ENCODE measurements around the gene CHIA. TPM values are rescaled to one million over a fixed set of nuclear protein-coding genes. Genes with fewer than 3 reads are reported as not detected.

CHIA gene
- total and polyA plus RNA-seq, 9 of the 15 experiments (the other 6 are each of a cell fraction or from before 2014, with no cell fraction given) = not detected

DNA sequence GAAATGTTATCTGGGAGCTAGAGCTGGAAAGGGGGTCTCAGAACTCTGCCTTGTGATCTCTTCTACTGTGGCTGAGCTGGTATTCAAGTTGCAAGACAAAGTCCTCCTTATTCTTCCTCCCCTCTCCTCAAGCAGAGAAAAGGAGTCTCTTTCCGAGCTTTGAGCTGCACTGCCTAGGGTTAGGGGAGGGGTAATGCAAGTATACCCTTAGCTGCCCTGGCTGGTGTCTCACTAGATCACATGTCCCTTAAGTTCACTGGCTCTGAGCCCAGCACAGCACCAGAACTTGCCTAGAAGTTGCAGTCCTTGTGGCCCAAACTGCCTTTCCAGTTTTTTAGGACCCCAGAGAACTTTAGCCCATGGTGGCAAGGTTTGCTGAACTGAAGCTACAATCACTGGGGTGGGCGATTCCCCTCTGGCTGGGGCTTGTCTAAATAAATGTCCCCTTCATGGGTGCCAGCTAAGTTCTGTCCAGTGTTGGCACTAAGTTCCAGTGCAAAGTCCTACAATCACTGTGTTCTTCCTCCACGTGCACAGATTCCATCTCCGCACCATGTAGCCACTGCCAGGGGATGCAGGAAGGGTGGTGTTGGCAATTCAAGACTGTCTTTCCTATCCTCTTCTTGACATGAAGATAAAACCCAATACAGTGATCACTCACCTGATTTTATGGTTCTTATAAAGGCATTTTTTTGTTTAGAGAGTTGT lies 22.7 kb upstream of the CHIA start (continued):
- no peak for TF ChIP-seq RAD21 (CRISPR knock-in tag; conservative IDR thresholded peaks at IDR 0.05 in 1 of 2, IDR thresholded peaks at IDR 0.05 in 1 of 2)
- TF ChIP-seq MAFG (tag; conservative IDR thresholded peaks at IDR 0.05) = no peak

DNA sequence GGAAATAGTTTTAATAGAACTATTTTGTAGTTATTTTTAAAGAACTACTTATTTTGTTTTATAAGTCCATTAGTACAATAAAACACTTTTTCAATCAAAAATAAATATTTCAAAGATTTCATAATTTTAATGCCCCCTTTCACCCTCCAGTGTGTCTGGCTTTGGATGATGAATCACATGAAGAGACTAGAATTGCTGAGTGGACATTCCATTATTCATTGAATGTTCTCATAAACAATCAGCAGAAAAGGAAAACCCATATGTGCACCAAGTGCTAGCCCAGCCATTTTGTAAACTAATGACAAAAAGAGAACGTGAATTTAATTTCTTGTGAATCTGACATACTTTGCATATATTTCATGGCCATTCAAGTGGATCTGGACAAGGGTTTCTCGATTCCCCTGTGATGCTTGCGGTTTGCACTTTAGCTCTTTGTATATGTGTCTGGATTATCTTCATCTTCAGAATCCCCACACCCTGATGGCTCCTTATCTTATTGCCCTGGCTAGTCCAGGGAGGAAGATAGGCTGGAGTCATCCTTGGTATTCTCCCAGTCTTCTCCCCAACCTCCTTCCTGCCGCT lies 20.7 kb upstream of the CHIA start:
- ATAC-seq (no peak), FAIRE-seq (no peak), DNase-seq (ENCODE audit: extremely low read depth in 1 of 4, low spot score in 3 of 4) (no peak)
- CTCF ChIA-PET (ENCODE audit: low intra/inter-chr PET ratio) = no interaction called here
- in situ Hi-C loops (cut with MboI) = no loop called here
- intact Hi-C loops (cut with micrococcal nuclease) = no loop called here
- no peak overlapping the region for H2AFZ ChIP-seq (ENCODE audit: low read depth, low read length)
- no peaks in the 10 kb centered on the region for H3K79me2 ChIP-seq (ENCODE audit: control insufficient read depth, insufficient read depth, low read length)
- POLR2A ChIA-PET = no interaction called here
- peak; percentile 50; the same call in 1 of the 2 replicates for TF ChIP-seq MAFK (IDR thresholded peaks at IDR 0.05; ENCODE audit: low read length)
- TF ChIP-seq, protein P1, sequence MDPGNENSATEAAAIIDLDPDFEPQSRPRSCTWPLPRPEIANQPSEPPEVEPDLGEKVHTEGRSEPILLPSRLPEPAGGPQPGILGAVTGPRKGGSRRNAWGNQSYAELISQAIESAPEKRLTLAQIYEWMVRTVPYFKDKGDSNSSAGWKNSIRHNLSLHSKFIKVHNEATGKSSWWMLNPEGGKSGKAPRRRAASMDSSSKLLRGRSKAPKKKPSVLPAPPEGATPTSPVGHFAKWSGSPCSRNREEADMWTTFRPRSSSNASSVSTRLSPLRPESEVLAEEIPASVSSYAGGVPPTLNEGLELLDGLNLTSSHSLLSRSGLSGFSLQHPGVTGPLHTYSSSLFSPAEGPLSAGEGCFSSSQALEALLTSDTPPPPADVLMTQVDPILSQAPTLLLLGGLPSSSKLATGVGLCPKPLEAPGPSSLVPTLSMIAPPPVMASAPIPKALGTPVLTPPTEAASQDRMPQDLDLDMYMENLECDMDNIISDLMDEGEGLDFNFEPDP (CRISPR knock-in tag; IDR thresholded peaks at IDR 0.05) = no peak
- TF ChIP-seq C11orf30 (IDR thresholded peaks at IDR 0.05; ENCODE audit: low read depth) = peak; percentile 71
- TF ChIP-seq, protein P2, sequence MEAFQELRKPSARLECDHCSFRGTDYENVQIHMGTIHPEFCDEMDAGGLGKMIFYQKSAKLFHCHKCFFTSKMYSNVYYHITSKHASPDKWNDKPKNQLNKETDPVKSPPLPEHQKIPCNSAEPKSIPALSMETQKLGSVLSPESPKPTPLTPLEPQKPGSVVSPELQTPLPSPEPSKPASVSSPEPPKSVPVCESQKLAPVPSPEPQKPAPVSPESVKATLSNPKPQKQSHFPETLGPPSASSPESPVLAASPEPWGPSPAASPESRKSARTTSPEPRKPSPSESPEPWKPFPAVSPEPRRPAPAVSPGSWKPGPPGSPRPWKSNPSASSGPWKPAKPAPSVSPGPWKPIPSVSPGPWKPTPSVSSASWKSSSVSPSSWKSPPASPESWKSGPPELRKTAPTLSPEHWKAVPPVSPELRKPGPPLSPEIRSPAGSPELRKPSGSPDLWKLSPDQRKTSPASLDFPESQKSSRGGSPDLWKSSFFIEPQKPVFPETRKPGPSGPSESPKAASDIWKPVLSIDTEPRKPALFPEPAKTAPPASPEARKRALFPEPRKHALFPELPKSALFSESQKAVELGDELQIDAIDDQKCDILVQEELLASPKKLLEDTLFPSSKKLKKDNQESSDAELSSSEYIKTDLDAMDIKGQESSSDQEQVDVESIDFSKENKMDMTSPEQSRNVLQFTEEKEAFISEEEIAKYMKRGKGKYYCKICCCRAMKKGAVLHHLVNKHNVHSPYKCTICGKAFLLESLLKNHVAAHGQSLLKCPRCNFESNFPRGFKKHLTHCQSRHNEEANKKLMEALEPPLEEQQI (IDR thresholded peaks at IDR 0.05) = no peak
- TF ChIP-seq CBFA2T3 (IDR thresholded peaks at IDR 0.05) = peak; percentile 34; the same call in 1 of the 2 replicates
- TF ChIP-seq CHD2 (IDR thresholded peaks at IDR 0.05; ENCODE audit: low read depth, low read length) = no peak
- TF ChIP-seq MAFF (IDR thresholded peaks at IDR 0.05; ENCODE audit: low read length) = peak; percentile 71
- TF ChIP-seq, protein P3, sequence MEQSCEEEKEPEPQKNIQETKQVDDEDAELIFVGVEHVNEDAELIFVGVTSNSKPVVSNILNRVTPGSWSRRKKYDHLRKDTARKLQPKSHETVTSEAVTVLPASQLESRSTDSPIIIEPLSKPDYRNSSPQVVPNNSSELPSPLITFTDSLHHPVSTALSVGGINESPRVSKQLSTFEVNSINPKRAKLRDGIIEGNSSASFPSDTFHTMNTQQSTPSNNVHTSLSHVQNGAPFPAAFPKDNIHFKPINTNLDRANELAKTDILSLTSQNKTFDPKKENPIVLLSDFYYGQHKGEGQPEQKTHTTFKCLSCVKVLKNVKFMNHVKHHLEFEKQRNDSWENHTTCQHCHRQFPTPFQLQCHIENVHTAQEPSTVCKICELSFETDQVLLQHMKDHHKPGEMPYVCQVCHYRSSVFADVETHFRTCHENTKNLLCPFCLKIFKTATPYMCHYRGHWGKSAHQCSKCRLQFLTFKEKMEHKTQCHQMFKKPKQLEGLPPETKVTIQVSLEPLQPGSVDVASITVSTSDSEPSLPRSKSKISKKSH (CRISPR knock-in tag; IDR thresholded peaks at IDR 0.05) = no peak
- TF ChIP-seq MAFG (tag; conservative IDR thresholded peaks at IDR 0.05) = peak; percentile 85
- peak; percentile 87 for TF ChIP-seq ZNF316 (IDR thresholded peaks at IDR 0.05)
- H4K20me1 ChIP-seq (replicated peaks; ENCODE audit: control insufficient read depth, insufficient read depth, low read length) = no peaks in the 10 kb centered on the region
- H3K4me3 ChIP-seq = no peak overlapping the region
- no peak overlapping the region for H3K9ac ChIP-seq (ENCODE audit: insufficient read depth in 1 of 2, low read depth in 2 of 2, low read length in 2 of 2)
- H3K9me3 ChIP-seq (replicated peaks; ENCODE audit: control insufficient read depth, insufficient read depth, low read depth, low read length) = no peaks in the 10 kb centered on the region
- no peaks in the 10 kb centered on the region for H3K9me1 ChIP-seq (ENCODE audit: control insufficient read depth, insufficient read depth, low read length)
- peaks cover 0 to 9% of the 10 kb centered on the region in 2 experiments; a peak in 1 of 5 replicates for H3K4me1 ChIP-seq (replicated peaks in 1 of 2; ENCODE audit: control insufficient read depth in 2 of 2, insufficient read depth in 2 of 2, low read length in 2 of 2)
- no peak overlapping the region for H3K27ac ChIP-seq (ENCODE audit: extremely low read depth, low read depth, low read length)
- no peak overlapping the region for H3K4me2 ChIP-seq (ENCODE audit: insufficient read depth, low read length)
- no peaks in the 10 kb centered on the region for H3K36me3 ChIP-seq (ENCODE audit: control insufficient read depth, insufficient read depth, low read length)
- 1% methylated on average over 4 of the region's 4 CpGs for WGBS (ENCODE audit: insufficient coverage, low coverage, missing lambda C conversion rate)
- BruUV-seq (replicated peaks) = no TSS peak
- H3K27me3 ChIP-seq (ENCODE audit: control insufficient read depth in 2 of 2, insufficient read depth in 2 of 2, low read length in 2 of 2) = peaks cover 17 to 21% of the 10 kb centered on the region in 2 experiments
